Thyroid gland (tissue), 4 donors: ENCODE measurements around the gene PIK3R4. TPM values are rescaled to one million over a fixed set of nuclear protein-coding genes. Genes with fewer than 3 reads are reported as not detected.

Experiments used
- DNase-seq, 2 donors: peaks; one replicate each; pipeline ENCODE4 v3.0.0-alpha.2; 2019
- H3K27ac ChIP-seq, 3 donors: fragments of 200-600 bp; sonication (generic); 1 replicate in 2 of 3; 2 replicates in 1 of 3; pipeline ENCODE4 v1.5.1; 2016 to 2019; ENCODE audit warnings: mild to moderate bottlenecking in 1 of 3, moderate library complexity in 1 of 3
- H3K27me3 ChIP-seq: fragments of 200-600 bp; sonication (generic); one replicate; pipeline ENCODE4 v1.5.1; 2019
- H3K36me3 ChIP-seq, 2 donors: fragments of 200-600 bp; sonication (generic); one replicate each; pipeline ENCODE4 v1.5.1; 2016 to 2019
- H3K4me1 ChIP-seq, 2 donors: fragments of 200-600 bp; sonication (generic); one replicate each; pipeline ENCODE4 v1.5.1; 2017 to 2019
- H3K4me3 ChIP-seq, 3 donors: fragments of 200-600 bp; sonication (generic); replicated peaks in 1 of 3; 1 replicate in 2 of 3; 2 replicates in 1 of 3; pipeline ENCODE4 v1.5.1; 2016; ENCODE audit warnings: mild to moderate bottlenecking in 1 of 3
- H3K9me3 ChIP-seq: fragments of 200-600 bp; sonication (generic); one replicate; pipeline ENCODE4 v1.5.1; 2017
- CTCF ChIP-seq, 6 experiments: fragments of 200-600 bp in 3 of 6; fragments of 450-650 bp in 3 of 6; sonication (generic) in 3 of 6; IDR thresholded peaks; one replicate each; pipeline ENCODE4 v1.5.1; 2016 to 2019; ENCODE audit warnings: antibody characterized with exemption in 6 of 6, mild to moderate bottlenecking in 2 of 6, inconsistent platforms in 1 of 6, moderate library complexity in 1 of 6
- POLR2A ChIP-seq, 2 donors: fragments of 450-650 bp; IDR thresholded peaks; one replicate each; pipeline ENCODE4 v1.6.1; 2017; ENCODE audit warnings: antibody characterized with exemption in 2 of 2, mild to moderate bottlenecking in 2 of 2, moderate library complexity in 1 of 2
- WGBS, 2 donors: methylation state at CpG; one replicate each; pipeline ENCODE4 v1.1.5; 2017; 5-methylcytosine and 5-hydroxymethylcytosine counted together
- intact Hi-C: fragments of 100-400 bp; cut with DNase I; formaldehyde crosslinking; loops from one replicate; pipeline ENCODE4 v1.15.1; 2023
- total RNA-seq, 4 donors: library from RNA; depleted of rRNA; stranded (reverse); fragments of >200 nt; gene quantifications; one replicate each; pipeline ENCODE4 v1.2.3, GENCODE V29; 2016

Gene PIK3R4
- total RNA-seq, 4 donors from 2014 or later = 50.5 to 61.3 (median 54.7) TPM

GRCh38 chr3:130786306-130786705 is 39.7 kb upstream of the PIK3R4 start:
- DNase-seq = no peak
- no peak for TF ChIP-seq CTCF (IDR thresholded peaks at IDR 0.05)
- no peak for TF ChIP-seq POLR2A (IDR thresholded peaks at IDR 0.05)
- no peaks in the 10 kb centered on the region for H3K9me3 ChIP-seq
- no peaks in the 10 kb centered on the region for H3K36me3 ChIP-seq
- intact Hi-C loops = no loop called here
- H3K4me3 ChIP-seq = no peak overlapping the region
- H3K27ac ChIP-seq = no peak overlapping the region
- no peaks in the 10 kb centered on the region for H3K4me1 ChIP-seq
- no peaks in the 10 kb centered on the region for H3K27me3 ChIP-seq

- Histone ChIP-seq H3K27me3 (no peaks in the 10 kb centered on the region), H3K4me3 (no peak overlapping the region), H3K4me1 (no peaks in the 10 kb centered on the region), H3K27ac (no peak overlapping the region), H3K9me3 (no peaks in the 10 kb centered on the region), H3K36me3 (no peaks in the 10 kb centered on the region)
- WGBS, 2 donors = 80 to 84% methylated on average over 3 of the region's 3 CpGs
- DNase-seq = no peak
- intact Hi-C loops = no loop called here
- TF ChIP-seq CTCF (IDR thresholded peaks at IDR 0.05) (no peak), POLR2A (IDR thresholded peaks at IDR 0.05) (no peak)
Observed at GRCh38 chr3:130783629-130784028, 37.0 kb upstream of the PIK3R4 start.

DNA sequence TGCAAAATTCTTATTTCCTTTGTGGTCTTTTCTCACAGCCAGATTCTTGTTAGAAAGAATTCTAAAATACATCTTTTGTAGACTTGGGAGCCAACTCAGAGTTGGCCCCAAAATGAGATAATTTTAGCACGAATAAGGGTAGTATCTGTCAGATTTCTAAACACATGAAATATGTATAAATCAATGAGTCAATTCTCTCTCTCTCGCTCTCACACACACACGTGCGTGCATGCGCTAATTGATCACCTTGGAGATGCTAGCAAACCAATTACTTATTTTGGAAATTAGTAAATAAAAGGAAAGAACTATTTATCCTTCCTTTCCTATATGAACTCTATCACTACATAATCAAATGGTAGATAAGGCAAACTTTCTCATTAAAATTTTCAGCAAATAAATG is 32.9 kb upstream of the PIK3R4 start:
- 71 to 86% methylated on average over 5 of the region's 5 CpGs for WGBS, 2 donors

GRCh38 chr3:130779031-130779430 is 32.4 kb upstream of the PIK3R4 start:
- Histone ChIP-seq H3K4me3 (no peak overlapping the region), H3K36me3 (no peaks in the 10 kb centered on the region), H3K27ac (no peak overlapping the region), H3K9me3 (no peaks in the 10 kb centered on the region), H3K4me1 (no peaks in the 10 kb centered on the region), H3K27me3 (no peaks in the 10 kb centered on the region)
- WGBS, 2 donors = 51 to 54% methylated on average over 1 of the region's 1 CpG
- no peak for TF ChIP-seq CTCF (IDR thresholded peaks at IDR 0.05)
- TF ChIP-seq POLR2A (IDR thresholded peaks at IDR 0.05) = no peak
- no peak for DNase-seq
- intact Hi-C loops = no loop called here

More for the DNA sequence above, 32.9 kb upstream of the PIK3R4 start:
- H3K4me3 ChIP-seq = no peak overlapping the region
- intact Hi-C loops = no loop called here
- H3K27me3 ChIP-seq = no peaks in the 10 kb centered on the region
- H3K4me1 ChIP-seq = no peaks in the 10 kb centered on the region
- H3K27ac ChIP-seq = no peak overlapping the region
- no peaks in the 10 kb centered on the region for H3K9me3 ChIP-seq
- no peak for TF ChIP-seq CTCF (IDR thresholded peaks at IDR 0.05)
- DNase-seq = no peak
- no peaks in the 10 kb centered on the region for H3K36me3 ChIP-seq

- Histone ChIP-seq H3K27me3 (no peaks in the 10 kb centered on the region), H3K4me3 (no peak overlapping the region), H3K36me3 (no peaks in the 10 kb centered on the region), H3K9me3 (no peaks in the 10 kb centered on the region), H3K27ac (no peak overlapping the region), H3K4me1 (no peaks in the 10 kb centered on the region)
- DNase-seq = peak in 1 of 2 donors; percentile 6
- TF ChIP-seq POLR2A (IDR thresholded peaks at IDR 0.05) = no peak
- TF ChIP-seq CTCF (IDR thresholded peaks at IDR 0.05) = no peak
- WGBS, 2 donors = 60 to 73% methylated on average over 3 of the region's 3 CpGs
- intact Hi-C loops = no loop called here
Observed at GRCh38 chr3:130773366-130773765, 26.7 kb upstream of the PIK3R4 start.
